CD4-positive, alpha-beta T cell treated with Interleukin-12 subunit alpha and Interleukin-12 subunit beta, for 1 hour (primary cell): Measurements from ENCODE around the gene VCX3B.
"Not testable (repeated sequence)": the region's sequence is repeated elsewhere in the genome, so short reads cannot be mapped to it uniquely, and the experiment has no call there.

ENCODE experiments used
- DNase-seq: peaks from one replicate; pipeline ENCODE4 v3.0.0-alpha.2; 2020

Gene VCX3B

DNA sequence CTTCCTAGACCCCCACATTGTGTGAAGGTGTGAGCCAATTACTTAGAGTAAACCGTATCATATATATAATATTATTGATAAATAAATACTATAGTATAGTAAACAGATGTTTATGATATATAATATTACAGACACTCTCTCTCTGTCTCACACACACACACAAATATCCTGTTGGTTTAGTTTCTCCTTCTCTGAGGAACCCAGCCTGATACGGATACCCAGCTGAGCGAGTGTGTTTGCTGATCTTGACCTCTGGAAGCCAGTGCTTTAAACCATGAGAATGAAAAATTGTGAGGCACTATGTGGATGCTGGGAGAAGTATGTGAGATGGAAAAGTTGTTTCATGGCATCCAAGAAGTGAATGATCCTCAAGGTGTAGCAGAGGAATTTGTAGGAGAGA lies at the start of gene VCX3B:
Gene VCX3B, plus strand, starts transcription at position 301 of the 400 bp plus-strand sequence. CDS start 621 bp downstream, outside the sequence.
- not testable (repeated sequence) for DNase-seq

DNA sequence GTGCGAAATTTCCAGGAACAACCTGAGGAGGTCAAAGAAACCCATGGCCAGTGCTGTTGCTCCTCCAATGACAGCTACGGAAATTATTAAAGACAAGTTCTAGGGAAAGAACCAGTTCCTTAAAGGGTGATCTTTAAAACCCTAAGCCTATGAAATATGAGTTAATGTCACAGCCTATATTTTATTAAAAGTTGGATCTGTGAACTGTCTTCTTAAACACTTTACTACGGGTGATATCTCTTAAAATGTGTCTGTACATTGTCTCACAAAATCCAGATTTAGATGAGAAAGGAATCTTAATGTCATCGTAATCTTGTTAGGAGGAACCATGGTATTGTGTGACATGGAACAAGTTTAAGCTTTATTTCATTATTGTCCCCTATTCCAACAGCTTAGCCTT lies 46.3 kb upstream of the VCX3B start:
- no peak for DNase-seq

DNA sequence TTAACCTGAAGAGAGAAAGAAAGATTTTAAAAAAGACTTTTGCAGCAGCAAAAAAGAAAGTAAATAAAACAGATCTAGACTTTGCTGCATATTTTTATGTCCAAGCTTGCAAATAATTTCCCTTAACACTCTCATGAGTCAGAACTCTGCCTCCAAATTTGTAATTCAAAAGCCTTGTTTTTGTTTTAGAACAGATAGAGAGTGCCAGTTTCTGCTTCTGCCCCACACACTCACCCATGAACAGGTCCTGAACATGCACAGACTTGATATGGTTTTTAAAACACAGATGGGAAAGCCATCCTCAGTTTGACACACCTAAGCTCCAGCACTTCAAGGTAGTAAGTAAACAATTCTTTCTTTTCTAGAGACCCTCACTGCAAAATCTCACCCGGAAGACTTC lies 39.7 kb upstream of the VCX3B start:
- DNase-seq = no peak

DNA sequence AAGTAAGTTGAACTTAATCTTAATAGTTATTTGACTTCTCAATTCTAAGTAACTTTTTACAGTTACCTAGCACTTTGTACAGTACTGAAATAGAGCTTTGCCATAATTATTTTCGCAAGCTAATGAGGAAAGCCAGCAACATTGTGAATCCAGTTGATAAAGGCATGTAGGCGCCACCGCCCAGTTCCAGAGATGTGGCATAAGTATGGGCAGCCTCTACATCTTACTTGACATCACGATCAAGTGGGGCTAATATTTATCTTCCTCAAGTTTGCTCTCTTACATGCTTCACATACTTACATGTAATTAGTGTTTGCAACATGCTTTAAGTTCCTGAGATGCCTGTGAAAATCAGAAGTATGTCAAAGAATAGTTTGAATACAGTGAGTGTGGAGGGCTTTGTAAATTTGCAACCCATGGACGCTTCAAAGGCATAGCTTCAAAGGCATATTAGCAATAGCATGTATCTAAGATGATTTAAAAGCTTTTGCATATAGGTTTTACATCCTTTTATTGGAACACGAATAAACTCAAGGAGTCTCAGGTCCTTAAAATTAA lies 34.9 kb upstream of the VCX3B start:
- no peak for DNase-seq

DNA sequence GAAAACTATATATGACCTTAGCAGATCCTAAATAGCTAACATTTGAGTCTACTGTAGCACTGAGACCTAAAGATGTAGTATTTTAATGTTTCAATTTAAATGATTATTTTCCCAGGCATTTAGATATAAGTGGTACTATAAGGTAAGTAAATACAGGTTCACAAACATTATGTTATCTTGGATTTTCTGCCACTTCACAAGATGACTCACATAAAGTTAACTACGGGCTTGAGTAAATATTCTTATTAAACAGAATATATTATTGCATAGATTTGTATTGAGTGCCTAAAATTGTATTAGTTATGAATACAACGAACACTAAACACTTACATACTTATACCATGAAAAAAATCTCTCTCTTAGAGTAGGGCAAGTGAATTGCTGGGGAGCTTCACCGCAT lies 34.2 kb upstream of the VCX3B start:
- DNase-seq = no peak

DNA sequence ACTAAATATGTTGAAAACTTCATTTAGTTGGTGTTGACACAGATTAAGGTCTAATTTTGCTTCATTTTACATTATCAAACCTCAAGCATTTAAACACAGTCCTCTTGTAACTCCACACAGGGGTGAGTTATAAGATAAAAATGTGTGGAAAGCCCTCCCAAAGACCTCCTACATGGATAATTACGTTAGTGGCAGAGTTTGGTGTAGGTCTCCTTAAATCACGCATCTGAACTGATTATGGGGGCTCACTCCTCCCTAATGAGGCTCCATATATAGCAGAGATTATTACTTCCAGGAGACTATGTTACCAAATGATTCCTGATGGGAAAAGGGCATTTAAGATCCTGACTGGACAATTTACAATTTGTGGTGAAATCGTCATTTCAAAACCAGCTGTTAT lies 32.2 kb upstream of the VCX3B start:
- DNase-seq = no peak

DNA sequence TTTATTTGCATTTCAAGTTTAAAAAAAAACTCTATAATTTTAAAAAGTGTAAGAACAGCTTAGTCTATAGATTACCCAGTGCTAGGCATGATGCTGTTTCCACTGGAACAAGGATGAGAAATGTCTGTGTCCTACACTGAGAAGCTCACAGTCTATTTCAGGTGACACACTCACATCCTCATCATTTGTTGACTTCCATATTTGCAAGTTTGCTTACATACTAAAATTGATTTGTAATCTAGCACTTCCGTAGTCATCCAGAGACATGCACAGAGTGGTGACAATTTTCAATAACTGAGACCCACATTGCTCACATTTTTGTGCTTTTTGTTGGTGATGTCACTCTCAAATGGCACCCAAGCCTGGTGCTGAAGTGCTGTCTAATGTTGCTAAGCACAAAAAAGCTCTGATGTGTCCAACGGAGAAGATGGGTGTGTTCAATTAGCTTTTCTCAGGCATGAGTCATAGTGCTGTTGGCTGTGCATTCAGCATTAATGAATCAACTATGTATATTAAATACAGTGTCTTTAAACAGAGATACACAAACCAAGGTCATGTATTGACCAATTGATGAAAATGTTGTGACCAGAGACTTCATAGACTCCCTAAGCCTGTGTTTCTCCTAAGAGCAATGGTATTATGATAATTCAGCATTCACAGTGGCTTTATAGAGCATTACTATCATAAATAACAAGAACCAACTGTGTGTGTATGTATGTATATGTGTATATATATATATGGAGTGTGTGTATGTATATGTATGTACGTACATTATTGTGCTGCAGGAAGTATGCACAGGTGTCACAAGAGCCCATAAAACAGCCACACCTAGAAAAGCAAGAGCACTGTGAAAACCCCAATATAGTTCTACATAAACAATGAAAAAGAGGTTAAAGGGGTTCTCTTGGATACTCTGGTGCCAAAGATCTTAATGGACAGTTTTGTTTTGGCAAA lies 31.2 kb upstream of the VCX3B start:
- DNase-seq = no peak

DNA sequence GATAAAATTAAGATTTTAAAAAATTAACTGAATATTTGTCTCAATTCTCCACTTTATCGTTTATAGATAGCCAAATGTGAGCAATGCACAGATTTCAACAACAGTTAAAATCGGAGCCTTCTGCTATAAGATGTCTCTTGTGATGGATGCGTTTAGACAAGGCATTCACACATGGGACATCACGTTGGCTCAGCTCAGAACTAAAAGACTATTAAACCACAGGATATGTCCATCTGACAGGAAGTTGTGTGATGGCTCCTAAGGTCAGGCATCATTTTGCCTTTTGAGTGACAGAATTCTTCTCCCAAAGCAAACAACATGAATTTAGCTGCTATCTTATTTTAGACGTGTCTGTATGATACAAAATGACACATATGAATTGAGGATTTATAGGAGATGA lies 17.3 kb upstream of the VCX3B start:
- DNase-seq = no peak

DNA sequence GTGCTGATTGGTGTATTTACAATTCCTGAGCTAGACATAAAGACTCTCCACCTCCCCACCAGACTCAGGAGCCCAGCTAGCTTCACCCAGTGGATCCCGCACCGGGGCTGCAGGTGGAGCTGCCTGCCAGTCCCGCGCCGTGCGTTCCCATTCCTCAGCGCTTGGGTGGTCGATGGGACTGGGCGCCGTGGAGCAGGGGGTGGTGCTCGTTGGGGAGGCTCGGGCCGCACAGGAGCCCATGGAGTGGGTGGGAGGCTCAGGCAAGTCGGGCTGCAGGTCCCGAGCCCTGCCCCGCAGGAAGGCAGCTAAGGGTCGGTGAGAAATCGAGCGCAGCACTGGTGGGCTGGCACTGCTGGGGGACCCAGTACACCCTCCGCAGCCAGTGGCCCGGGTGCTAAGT lies 12.3 kb upstream of the VCX3B start:
- DNase-seq = not testable (repeated sequence)

DNA sequence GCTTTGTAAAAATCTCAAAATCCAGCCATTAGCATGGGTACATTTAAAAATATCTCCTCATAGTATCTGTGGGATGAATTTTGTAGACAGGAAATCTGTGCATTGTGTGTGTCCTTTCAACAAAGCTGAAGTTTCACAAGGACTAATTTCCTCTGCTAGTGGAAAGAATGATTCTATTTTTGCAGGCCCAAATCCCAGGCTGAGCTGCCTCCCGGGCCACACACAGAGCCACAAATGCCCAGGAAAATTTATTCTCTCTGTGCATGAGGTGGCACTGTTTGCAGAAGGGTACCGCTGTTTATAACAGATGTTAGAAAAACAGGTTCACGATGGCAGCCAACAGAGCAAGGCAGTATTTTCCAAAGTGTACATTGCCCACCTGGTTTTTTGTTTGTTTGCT lies 11.0 kb upstream of the VCX3B start:
- no peak for DNase-seq

DNA sequence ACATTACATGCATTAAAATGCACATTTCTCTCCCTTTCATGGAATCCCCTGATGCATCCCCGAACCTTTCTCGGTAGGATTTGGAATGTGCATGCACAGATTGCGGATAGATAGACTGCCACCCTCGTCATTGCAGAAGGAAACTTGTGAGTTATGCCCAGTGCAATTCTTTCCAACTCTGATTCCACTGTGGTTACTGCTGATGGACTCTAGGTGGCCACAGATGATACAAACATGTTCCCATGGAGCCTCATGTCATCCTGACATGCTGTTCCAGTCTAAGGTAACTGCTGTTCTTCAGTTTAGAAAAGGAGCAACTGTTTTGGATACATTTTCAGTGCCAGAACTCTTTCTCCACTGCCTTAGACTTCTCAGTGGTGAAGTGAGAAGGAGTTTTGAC lies 9.1 kb upstream of the VCX3B start:
- no peak for DNase-seq

DNA sequence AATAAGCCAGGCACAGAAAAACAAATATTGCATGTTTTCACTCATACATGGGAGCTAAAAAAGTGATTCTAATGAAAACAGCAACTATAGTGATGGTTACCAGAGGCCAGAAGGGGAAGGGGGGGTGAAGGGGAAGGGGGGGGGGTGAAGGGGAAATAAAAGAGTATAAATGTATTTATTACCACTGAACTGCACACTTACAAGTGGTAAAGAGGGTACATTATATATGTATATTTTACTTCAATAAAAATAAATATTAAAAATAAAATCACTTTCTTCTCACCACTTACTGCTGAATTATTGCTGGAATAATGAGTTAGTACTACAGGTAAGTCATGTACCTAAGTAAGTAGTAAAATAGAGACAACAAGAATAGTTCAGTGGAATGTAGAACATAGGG lies 2.1 kb upstream of the VCX3B start:
- DNase-seq = no peak

DNA sequence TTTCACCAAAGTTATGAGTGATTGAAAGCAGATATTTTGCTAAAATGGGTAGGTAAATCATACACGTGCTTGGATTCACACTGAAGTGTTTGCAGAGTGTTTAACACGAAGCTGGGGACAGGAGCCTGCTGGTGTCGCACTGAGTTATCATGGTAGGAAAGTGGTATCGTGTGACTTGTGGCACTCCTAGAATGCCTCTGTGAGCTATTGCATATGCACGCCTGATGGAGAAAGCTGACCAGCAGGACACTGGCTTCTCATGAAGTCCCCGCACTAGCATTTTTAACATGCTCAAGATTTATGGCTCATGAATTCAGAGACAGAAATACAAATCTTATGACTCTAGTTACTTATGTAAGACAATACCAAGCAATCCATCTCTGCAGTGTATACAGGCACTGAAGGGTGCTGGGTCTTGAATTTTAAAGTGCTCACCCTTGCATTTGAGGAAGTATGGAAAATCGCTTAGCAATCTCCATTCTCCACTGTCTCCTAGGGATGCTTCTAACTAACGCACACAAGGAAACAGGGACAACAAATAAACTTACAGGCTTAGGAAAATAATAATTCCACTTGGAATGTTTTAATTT lies 19.8 kb downstream of the VCX3B start:
- no peak for DNase-seq

DNA sequence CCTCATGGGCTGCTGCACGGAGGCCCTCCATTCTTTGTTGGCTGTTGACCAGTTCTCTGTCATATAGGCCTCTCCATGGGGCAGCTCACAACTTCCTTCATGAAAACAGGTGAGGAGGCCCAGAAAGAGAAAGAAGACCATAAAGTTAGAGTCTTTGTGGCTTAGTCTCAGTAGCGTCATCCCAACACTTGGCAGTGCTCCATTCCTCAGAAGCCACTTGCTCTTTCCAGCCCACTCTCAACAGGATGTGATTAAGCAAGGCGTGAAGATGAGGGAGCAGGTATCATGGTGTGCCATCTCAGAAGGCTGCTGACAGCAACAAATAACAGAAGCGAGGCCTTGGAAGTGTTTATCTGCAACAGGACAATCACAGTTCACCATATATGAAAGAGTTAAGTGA lies 30.4 kb downstream of the VCX3B start:
- not testable (repeated sequence) for DNase-seq

DNA sequence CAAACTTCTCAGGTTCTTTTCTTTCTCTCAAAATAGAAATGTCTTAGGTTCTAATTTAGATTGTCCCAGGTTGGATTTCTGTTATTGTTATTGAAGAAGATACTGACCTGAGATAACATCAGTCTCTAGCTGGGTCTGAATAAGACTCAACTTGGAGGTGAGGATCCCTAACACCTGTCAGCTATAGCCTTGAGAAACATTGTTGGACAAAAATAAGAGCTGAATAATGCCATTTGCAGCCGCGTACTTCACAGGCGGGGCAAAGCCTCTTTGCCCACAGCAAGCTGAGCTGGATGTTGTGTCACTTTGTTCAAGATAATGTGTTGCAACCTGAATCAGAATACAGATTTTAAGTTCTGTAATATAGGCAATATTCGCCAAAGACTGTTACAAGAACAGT lies 35.6 kb downstream of the VCX3B start:
- no peak for DNase-seq

DNA sequence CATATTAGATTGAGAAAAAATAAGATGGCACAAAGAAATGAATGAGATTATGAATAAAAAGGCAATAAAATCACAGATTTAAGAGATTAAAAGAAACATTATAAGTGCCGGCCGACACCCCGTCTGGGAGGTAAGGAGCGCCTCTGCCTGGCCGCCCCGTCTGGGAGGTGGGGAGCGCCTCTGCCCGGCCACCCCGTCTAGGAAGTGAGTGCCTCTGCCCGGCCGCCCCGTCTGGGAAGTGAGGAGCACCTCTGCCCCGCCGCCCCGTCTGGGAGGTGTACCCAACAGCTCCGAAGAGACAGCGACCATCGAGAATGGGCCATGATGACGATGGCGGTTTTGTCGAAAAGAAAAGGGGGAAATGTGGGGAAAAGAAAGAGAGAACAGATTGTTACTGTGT lies 37.5 kb downstream of the VCX3B start:
- DNase-seq = not testable (repeated sequence)

DNA sequence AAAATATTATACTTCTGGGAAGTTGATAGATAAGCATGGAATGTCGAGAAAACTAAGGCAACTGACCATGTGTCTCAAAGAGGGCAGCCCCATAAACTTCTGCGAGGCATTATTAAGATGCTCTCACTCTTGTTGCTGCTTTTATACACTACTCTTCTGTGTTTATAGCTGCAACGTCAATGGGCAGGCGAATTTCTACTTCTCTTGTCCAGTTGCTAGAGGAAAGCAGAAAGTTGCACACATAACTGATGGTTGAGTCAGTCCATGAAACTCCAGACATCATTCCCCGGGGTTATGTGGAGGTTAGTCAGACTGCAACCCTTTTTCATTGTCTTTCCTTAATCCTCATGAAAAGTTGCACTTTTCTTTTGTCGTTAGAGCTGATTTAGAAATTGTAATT lies 39.8 kb downstream of the VCX3B start:
- DNase-seq = no peak
